Measurements from ENCODE around the gene SMYD1.

SMYD1 gene

DNA sequence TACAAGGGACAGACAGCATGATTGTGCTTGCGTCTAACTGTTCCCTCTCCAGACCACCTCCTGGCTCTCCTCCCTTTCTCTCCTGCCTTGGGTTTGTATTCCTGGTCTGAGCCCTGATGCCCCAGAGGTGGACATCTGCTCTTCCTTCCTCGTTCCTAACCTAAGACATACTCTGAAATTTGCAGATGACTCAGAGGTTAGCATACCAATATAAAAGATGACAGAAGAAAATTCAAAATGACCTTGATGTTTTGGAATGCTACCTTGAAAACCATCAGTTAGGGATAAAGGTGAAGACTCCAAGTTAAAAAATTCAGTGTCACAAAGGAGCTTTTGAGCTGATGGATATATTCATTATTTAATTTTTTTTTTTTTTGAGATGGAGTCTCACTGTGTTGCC lies 12.9 kb downstream of the SMYD1 start:
- TF ChIP-seq, protein P1, sequence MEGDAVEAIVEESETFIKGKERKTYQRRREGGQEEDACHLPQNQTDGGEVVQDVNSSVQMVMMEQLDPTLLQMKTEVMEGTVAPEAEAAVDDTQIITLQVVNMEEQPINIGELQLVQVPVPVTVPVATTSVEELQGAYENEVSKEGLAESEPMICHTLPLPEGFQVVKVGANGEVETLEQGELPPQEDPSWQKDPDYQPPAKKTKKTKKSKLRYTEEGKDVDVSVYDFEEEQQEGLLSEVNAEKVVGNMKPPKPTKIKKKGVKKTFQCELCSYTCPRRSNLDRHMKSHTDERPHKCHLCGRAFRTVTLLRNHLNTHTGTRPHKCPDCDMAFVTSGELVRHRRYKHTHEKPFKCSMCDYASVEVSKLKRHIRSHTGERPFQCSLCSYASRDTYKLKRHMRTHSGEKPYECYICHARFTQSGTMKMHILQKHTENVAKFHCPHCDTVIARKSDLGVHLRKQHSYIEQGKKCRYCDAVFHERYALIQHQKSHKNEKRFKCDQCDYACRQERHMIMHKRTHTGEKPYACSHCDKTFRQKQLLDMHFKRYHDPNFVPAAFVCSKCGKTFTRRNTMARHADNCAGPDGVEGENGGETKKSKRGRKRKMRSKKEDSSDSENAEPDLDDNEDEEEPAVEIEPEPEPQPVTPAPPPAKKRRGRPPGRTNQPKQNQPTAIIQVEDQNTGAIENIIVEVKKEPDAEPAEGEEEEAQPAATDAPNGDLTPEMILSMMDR (IDR thresholded peaks at IDR 0.05; ENCODE audit: extremely low read depth, missing control alignments): no peak
- no peak for DNase-seq (ENCODE audit: low spot score)

- TF ChIP-seq, protein P1 (IDR thresholded peaks at IDR 0.05; ENCODE audit: extremely low read depth, missing control alignments): no peak
- DNase-seq (ENCODE audit: low spot score): no peak
Observed at GRCh38 chr2:88081924-88082608, 14.4 kb downstream of the SMYD1 start.

DNA sequence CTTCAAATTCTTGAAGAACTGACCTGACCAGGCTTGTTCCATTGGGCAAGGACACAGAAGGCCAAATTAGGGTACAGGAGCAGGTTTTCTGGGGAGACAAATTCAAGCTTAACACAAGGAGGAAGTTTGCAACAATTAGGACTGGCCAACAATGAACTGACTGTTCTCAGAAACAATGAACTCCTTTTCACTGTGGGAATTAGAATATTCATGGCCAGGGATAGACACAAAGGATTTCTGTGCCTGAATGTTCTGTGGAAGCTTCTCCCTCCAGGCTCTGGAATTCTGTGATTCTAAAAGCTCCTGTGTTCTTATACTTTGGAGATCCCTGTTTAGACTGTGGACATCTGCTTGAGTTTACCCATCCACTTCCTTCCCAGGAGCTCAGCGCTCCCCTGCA lies 15.2 kb downstream of the SMYD1 start:
- no peak for DNase-seq (ENCODE audit: low spot score)
- TF ChIP-seq, protein P1 (IDR thresholded peaks at IDR 0.05; ENCODE audit: extremely low read depth, missing control alignments): no peak

DNA sequence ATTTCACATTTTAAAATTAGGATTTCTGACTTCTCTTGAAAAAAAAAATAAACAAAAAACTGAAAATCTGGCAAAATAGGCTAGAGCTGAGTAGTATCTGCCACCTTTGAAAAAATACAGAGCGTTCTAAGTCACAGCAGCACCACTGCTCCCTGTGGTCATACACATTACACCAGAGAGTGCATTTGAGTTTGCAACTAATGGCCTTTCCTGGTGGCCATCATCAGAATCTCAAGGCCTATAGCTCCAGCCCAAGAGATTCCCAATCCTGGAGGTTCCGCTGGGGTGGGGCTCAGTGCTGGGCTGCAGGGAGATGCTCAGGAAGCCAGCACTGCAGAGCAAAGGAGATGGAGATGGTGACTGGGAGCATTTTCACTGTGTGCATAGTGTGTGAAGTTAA lies 17.5 kb downstream of the SMYD1 start:
- no peak for DNase-seq (ENCODE audit: low spot score)
- TF ChIP-seq, protein P1 (IDR thresholded peaks at IDR 0.05; ENCODE audit: extremely low read depth, missing control alignments): no peak

DNA sequence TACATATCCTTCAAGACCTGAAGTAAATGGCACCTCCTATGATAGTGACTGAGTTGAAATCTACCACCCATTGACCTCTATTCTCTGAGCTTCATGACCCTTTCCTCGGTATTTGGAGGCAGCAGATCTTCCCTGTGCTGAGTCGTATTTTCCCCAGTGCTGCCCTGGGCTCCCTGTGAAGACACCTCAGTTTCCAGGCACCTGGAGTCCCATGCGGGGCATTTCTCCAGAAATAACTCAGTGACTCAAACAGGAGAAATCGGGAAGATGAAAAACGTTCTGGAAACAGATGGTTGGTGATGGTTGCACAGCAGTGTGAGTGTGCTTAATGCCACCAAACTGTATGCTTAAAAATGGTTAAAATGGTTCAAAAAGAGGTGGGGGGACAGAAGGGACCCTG lies 18.0 kb downstream of the SMYD1 start:
- TF ChIP-seq, protein P1 (IDR thresholded peaks at IDR 0.05; ENCODE audit: extremely low read depth, missing control alignments): no peak
- DNase-seq (ENCODE audit: low spot score): no peak

GRCh38 chr2:88086401-88086800 lies 18.8 kb downstream of the SMYD1 start:
- TF ChIP-seq, protein P1 (IDR thresholded peaks at IDR 0.05; ENCODE audit: extremely low read depth, missing control alignments): no peak
- DNase-seq (ENCODE audit: low spot score): no peak

DNA sequence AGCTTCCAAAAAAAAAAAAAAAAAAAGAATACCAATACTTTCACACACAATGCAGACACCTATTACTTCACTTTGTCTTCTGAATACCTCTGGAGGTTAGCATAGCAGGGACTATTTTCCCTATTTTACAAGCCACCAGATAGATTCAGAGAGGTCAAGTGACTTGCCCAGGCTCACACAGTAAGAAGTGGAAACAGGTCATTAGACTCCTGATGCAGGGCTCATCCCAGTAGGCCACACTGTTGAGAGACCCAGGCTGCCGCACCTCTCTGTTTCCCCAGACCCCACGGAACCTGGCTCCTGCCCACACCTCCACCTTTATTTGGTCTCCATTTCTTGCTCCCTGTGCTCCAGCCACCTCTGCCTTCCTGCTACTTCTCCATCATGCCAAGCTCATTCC lies 19.4 kb downstream of the SMYD1 start:
- no peak for DNase-seq (ENCODE audit: low spot score)
- TF ChIP-seq, protein P1 (IDR thresholded peaks at IDR 0.05; ENCODE audit: extremely low read depth, missing control alignments): no peak

All from GM20000 (cell line).